ENCODE measurements around the gene SPRY4. TPM values are rescaled to one million over a fixed set of nuclear protein-coding genes. Genes with fewer than 3 reads are reported as not detected.

Gene SPRY4
- total and polyA plus RNA-seq, 2 of the 13 experiments (the other 11 are each of a cell fraction or from before 2014, with no cell fraction given) = 8.9 to 17.8 TPM

- TF ChIP-seq, protein P1, sequence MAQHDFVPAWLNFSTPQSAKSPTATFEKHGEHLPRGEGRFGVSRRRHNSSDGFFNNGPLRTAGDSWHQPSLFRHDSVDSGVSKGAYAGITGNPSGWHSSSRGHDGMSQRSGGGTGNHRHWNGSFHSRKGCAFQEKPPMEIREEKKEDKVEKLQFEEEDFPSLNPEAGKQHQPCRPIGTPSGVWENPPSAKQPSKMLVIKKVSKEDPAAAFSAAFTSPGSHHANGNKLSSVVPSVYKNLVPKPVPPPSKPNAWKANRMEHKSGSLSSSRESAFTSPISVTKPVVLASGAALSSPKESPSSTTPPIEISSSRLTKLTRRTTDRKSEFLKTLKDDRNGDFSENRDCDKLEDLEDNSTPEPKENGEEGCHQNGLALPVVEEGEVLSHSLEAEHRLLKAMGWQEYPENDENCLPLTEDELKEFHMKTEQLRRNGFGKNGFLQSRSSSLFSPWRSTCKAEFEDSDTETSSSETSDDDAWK (CRISPR knock-in tag; IDR thresholded peaks at IDR 0.05) = no peak
- TF ChIP-seq ZNF629 (CRISPR knock-in tag; conservative IDR thresholded peaks at IDR 0.05) (no peak), HCFC1 (IDR thresholded peaks at IDR 0.05; ENCODE audit: low read depth, low read length) (no peak), JUN (CRISPR knock-in tag; IDR thresholded peaks at IDR 0.05) (no peak), ZNF775 (CRISPR knock-in tag; IDR thresholded peaks at IDR 0.05; ENCODE audit: borderline replicate concordance) (no peak)
Observed at GRCh38 chr5:142330026-142330425, 5.2 kb upstream of the SPRY4 start (continued).

- peak overlapping the region; percentile 88 for H3K9ac ChIP-seq (ENCODE audit: insufficient read depth, low read depth, low read length)
- peaks cover 52% of the 10 kb centered on the region for H3K79me2 ChIP-seq (ENCODE audit: insufficient read depth, low read length)
- in situ Hi-C loops (cut with HindIII; ENCODE audit: extremely low pct_ligation_motif_present, low pct_unique_long_range_greater_than_20kb) = loop anchor here (5.0 kb wide), 1 partner anchor 35 kb away; no protein-coding TSS in a partner anchor
- H3K9me3 ChIP-seq (ENCODE audit: low read length) = no peaks in the 10 kb centered on the region
- H3K4me2 ChIP-seq (ENCODE audit: low read depth, low read length) = peak overlapping the region; percentile 96
- peak overlapping the region; percentile 93 for H3K27ac ChIP-seq (ENCODE audit: extremely low read length, insufficient read depth, low read length)
- peaks cover 61% of the 10 kb centered on the region for H3K4me1 ChIP-seq (ENCODE audit: insufficient read depth, low read length)
- H3K36me3 ChIP-seq (replicated peaks in 1 of 2; ENCODE audit: control insufficient read depth in 1 of 2, insufficient read depth in 2 of 2, low read length in 2 of 2) = no peaks in the 10 kb centered on the region; a peak in 1 of 5 replicates
- WGBS (ENCODE audit: low lambda C conversion rate) = 52% methylated on average over 9 of the region's 9 CpGs
- ChIA-PET CTCF (ENCODE audit: low intra/inter-chr PET ratio, low total read pairs) (no interaction called here), POLR2A (interaction anchor here (1.1 to 10.3 kb wide), 4 partner anchors 12 to 36 kb away, joined by 4 to 122 read pairs (median 12); no protein-coding TSS in a partner anchor)
- peak overlapping the region; percentile 28 to 92 (median 88); a peak in 5 of 6 replicates for H3K4me3 ChIP-seq (replicated peaks in 1 of 3; ENCODE audit: insufficient read depth in 1 of 3, low read depth in 2 of 3, low read length in 3 of 3)
- FAIRE-seq = no peak
- no peak for DNase-seq (ENCODE audit: low spot score)
- no peak for ATAC-seq
- H2AFZ ChIP-seq (ENCODE audit: low read length) = no peak overlapping the region
- no peaks in the 10 kb centered on the region; a peak in 1 of 5 replicates for H3K27me3 ChIP-seq (ENCODE audit: control insufficient read depth in 1 of 2, insufficient read depth in 2 of 2, low read length in 2 of 2)
- intact Hi-C loops (cut with micrococcal nuclease; ENCODE audit: unreplicated experiment) = no loop called here
- H4K20me1 ChIP-seq (ENCODE audit: insufficient read depth, low read length) = peaks cover 14% of the 10 kb centered on the region; the same call in 1 of the 2 replicates
- no TSS peak for BruUV-seq (replicated peaks)
- TF ChIP-seq ZNF704 (CRISPR knock-in tag; IDR thresholded peaks at IDR 0.05; ENCODE audit: borderline replicate concordance) (no peak), ZNF558 (CRISPR knock-in tag; IDR thresholded peaks at IDR 0.05; ENCODE audit: borderline replicate concordance) (no peak), ZNF484 (CRISPR knock-in tag; IDR thresholded peaks at IDR 0.05; ENCODE audit: borderline replicate concordance, low read depth) (no peak), DZIP1 (CRISPR knock-in tag; IDR thresholded peaks at IDR 0.05) (no peak), ZNF329 (CRISPR knock-in tag; IDR thresholded peaks at IDR 0.05; ENCODE audit: low read depth) (no peak), MEIS2 (CRISPR knock-in tag; IDR thresholded peaks at IDR 0.05) (no peak), TSC22D2 (CRISPR knock-in tag; IDR thresholded peaks at IDR 0.05; ENCODE audit: borderline replicate concordance) (no peak), ZNF615 (CRISPR knock-in tag; IDR thresholded peaks at IDR 0.05; ENCODE audit: borderline replicate concordance) (no peak)
- TF ChIP-seq, protein P2, sequence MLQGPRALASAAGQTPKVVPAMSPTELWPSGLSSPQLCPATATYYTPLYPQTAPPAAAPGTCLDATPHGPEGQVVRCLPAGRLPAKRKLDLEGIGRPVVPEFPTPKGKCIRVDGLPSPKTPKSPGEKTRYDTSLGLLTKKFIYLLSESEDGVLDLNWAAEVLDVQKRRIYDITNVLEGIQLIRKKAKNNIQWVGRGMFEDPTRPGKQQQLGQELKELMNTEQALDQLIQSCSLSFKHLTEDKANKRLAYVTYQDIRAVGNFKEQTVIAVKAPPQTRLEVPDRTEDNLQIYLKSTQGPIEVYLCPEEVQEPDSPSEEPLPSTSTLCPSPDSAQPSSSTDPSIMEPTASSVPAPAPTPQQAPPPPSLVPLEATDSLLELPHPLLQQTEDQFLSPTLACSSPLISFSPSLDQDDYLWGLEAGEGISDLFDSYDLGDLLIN (CRISPR knock-in tag; IDR thresholded peaks at IDR 0.05; ENCODE audit: borderline replicate concordance) = no peak
- TF ChIP-seq, protein P3, sequence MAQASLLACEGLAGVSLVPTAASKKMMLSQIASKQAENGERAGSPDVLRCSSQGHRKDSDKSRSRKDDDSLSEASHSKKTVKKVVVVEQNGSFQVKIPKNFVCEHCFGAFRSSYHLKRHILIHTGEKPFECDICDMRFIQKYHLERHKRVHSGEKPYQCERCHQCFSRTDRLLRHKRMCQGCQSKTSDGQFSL (CRISPR knock-in tag; IDR thresholded peaks at IDR 0.05) = no peak
Observed at GRCh38 chr5:142327111-142327842, 2.5 kb upstream of the SPRY4 start.

Data from HepG2 (cell line).